ENCODE results near the gene OR2V1. TPM values are rescaled to one million over a fixed set of nuclear protein-coding genes. Genes with fewer than 3 reads are reported as not detected.
"Not testable (repeated sequence)": the region's sequence is repeated elsewhere in the genome, so short reads cannot be mapped to it uniquely, and the experiment has no call there.

OR2V1 gene
- total RNA-seq, 1 donor from 2014 or later = not detected

- intact Hi-C loops (cut with DNase I) = no loop called here
- DNase-seq (ENCODE audit: low spot score in 2 of 2) = no peak
- TF ChIP-seq, protein P1, sequence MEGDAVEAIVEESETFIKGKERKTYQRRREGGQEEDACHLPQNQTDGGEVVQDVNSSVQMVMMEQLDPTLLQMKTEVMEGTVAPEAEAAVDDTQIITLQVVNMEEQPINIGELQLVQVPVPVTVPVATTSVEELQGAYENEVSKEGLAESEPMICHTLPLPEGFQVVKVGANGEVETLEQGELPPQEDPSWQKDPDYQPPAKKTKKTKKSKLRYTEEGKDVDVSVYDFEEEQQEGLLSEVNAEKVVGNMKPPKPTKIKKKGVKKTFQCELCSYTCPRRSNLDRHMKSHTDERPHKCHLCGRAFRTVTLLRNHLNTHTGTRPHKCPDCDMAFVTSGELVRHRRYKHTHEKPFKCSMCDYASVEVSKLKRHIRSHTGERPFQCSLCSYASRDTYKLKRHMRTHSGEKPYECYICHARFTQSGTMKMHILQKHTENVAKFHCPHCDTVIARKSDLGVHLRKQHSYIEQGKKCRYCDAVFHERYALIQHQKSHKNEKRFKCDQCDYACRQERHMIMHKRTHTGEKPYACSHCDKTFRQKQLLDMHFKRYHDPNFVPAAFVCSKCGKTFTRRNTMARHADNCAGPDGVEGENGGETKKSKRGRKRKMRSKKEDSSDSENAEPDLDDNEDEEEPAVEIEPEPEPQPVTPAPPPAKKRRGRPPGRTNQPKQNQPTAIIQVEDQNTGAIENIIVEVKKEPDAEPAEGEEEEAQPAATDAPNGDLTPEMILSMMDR (IDR thresholded peaks at IDR 0.05) = no peak
- Histone ChIP-seq H3K4me3 (no peak overlapping the region), H3K27me3 (no peaks in the 10 kb centered on the region), H3K36me3 (no peaks in the 10 kb centered on the region), H3K4me1 (no peaks in the 10 kb centered on the region), H3K27ac (no peak overlapping the region), H3K9me3 (no peaks in the 10 kb centered on the region)
Measured at GRCh38 chr5:181149355-181149754, 18.4 kb upstream of the OR2V1 start.

DNA sequence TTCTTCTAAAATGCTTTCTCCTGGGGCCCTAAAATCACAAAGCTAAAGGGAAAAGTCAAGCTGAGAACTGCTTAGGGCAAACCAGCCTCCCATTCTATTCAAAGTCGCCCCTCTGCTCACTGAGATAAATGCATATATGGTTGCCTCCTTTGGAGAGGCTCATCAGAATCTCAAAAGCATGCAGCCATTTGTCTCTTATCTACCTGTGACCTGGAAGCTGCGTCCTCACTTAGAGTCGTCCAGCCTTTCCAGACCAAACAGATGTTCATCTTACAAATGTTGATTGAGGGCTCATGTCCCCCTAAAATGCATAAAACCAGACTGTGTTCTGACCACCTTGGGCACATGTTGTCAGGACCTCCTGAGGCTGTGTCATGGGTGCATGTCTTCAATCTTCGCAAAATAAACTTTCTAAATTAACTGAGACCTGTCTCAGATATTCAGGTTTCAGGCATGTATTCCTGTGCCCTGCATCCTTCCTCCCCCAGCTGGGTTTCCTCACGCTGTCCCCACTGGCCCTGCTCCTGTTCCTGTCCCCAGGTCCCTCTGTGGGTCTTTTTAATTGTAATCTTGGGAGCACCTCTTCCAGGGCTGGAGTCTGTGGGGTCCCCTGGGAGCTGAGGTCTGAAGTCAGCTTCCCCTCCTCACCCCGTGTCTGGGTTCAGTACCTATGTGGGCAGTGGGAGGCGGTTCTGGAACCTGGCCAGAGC lies 16.1 kb upstream of the OR2V1 start, which contains the start of gene OR2V2:
Gene OR2V2, plus strand, starts transcription at position 660 of the 710 bp plus-strand sequence. CDS start 7,357 bp downstream, outside the sequence.
- H3K27me3 ChIP-seq; H3K27ac ChIP-seq; H3K4me3 ChIP-seq; DNase-seq (ENCODE audit: low spot score in 2 of 2); H3K36me3 ChIP-seq; H3K4me1 ChIP-seq; intact Hi-C loops (cut with DNase I); H3K9me3 ChIP-seq: not testable (repeated sequence)

DNA sequence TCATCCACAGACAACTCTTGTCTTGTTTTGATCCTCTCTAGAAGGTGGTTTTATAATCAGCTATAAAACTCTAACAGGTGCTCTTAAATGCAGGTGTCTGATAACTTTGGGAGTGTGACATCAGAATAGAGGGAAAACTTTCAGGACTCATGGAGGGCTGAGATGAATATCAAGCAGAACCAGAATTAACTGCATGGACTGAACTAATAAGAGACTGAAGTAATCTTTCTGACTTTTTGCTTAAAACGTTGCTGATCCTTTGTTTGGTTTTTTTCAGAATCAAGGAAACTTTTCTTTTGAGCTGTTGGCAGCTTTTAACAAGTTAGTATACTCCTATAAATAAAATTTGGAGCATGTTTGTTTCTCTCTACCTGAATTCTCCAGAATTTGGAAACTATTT lies 14.2 kb upstream of the OR2V1 start:
- no peaks in the 10 kb centered on the region for H3K36me3 ChIP-seq
- no peak overlapping the region for H3K27ac ChIP-seq
- intact Hi-C loops (cut with DNase I) = no loop called here
- H3K27me3 ChIP-seq = no peaks in the 10 kb centered on the region
- TF ChIP-seq, protein P1 (IDR thresholded peaks at IDR 0.05) = no peak
- H3K4me1 ChIP-seq = no peaks in the 10 kb centered on the region
- H3K9me3 ChIP-seq = no peaks in the 10 kb centered on the region
- no peak overlapping the region for H3K4me3 ChIP-seq
- DNase-seq (ENCODE audit: low spot score in 2 of 2) = no peak

GRCh38 chr5:181142054-181142453 lies 11.1 kb upstream of the OR2V1 start:
- no peak overlapping the region for H3K4me3 ChIP-seq
- no peak for DNase-seq (ENCODE audit: low spot score in 2 of 2)
- H3K9me3 ChIP-seq = no peaks in the 10 kb centered on the region
- no peak overlapping the region for H3K27ac ChIP-seq
- H3K27me3 ChIP-seq = no peaks in the 10 kb centered on the region
- no peaks in the 10 kb centered on the region for H3K4me1 ChIP-seq
- intact Hi-C loops (cut with DNase I) = no loop called here
- TF ChIP-seq, protein P1 (IDR thresholded peaks at IDR 0.05) = no peak
- H3K36me3 ChIP-seq = no peaks in the 10 kb centered on the region

GRCh38 chr5:181140766-181141165 lies 9.8 kb upstream of the OR2V1 start:
- intact Hi-C loops (cut with DNase I) = no loop called here
- no peak for DNase-seq (ENCODE audit: low spot score in 2 of 2)

DNA sequence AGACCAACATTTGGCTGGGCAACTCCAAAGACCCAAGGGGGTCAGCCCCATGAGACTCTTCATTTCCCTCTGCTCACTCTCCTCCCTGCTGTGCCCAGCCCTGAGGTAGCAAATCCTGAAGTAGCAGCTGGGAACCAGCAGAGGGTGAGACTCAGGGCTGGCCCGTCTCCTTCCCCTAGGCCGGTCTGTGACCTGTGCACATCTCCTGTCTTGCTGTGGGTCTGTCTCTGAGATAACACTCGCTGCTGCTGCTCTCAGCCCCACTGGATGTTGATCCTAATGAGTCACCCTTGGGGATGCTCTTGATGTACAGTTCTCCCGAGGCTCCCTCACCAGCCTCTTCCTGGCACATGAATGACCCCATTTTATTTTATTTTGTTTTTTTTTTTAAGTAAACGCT lies 7.3 kb upstream of the OR2V1 start:
- H3K27ac ChIP-seq = no peak overlapping the region
- H3K4me3 ChIP-seq = no peak overlapping the region
- no peak for DNase-seq (ENCODE audit: low spot score in 2 of 2)
- no peaks in the 10 kb centered on the region for H3K9me3 ChIP-seq
- no peaks in the 10 kb centered on the region for H3K27me3 ChIP-seq
- H3K36me3 ChIP-seq = no peaks in the 10 kb centered on the region
- TF ChIP-seq, protein P1 (IDR thresholded peaks at IDR 0.05) = no peak
- intact Hi-C loops (cut with DNase I) = no loop called here
- H3K4me1 ChIP-seq = no peaks in the 10 kb centered on the region

More at GRCh38 chr5:181140766-181141165, 9.8 kb upstream of the OR2V1 start:
- H3K9me3 ChIP-seq = no peaks in the 10 kb centered on the region
- H3K4me1 ChIP-seq = no peaks in the 10 kb centered on the region
- TF ChIP-seq, protein P1 (IDR thresholded peaks at IDR 0.05) = no peak
- no peak overlapping the region for H3K4me3 ChIP-seq
- H3K27me3 ChIP-seq = no peaks in the 10 kb centered on the region
- H3K36me3 ChIP-seq = no peaks in the 10 kb centered on the region
- no peak overlapping the region for H3K27ac ChIP-seq

All from ascending aorta (tissue), 2 donors.